ENCODE measurements around the gene LAIR1.

GRCh38 chr19:54331626-54332025 lies 33.1 kb downstream of the LAIR1 start:
- TF ChIP-seq CTCF (conservative IDR thresholded peaks at IDR 0.05; ENCODE audit: low read length) (no peak), EZH2phosphoT487 (IDR thresholded peaks at IDR 0.05; ENCODE audit: borderline replicate concordance, low read depth, low read length) (no peak)
